ENCODE results near the gene ELP2. TPM values are rescaled to one million over a fixed set of nuclear protein-coding genes. Genes with fewer than 3 reads are reported as not detected.
"Not testable (repeated sequence)": the region's sequence is repeated elsewhere in the genome, so short reads cannot be mapped to it uniquely, and the experiment has no call there.

The ELP2 gene, protein sequence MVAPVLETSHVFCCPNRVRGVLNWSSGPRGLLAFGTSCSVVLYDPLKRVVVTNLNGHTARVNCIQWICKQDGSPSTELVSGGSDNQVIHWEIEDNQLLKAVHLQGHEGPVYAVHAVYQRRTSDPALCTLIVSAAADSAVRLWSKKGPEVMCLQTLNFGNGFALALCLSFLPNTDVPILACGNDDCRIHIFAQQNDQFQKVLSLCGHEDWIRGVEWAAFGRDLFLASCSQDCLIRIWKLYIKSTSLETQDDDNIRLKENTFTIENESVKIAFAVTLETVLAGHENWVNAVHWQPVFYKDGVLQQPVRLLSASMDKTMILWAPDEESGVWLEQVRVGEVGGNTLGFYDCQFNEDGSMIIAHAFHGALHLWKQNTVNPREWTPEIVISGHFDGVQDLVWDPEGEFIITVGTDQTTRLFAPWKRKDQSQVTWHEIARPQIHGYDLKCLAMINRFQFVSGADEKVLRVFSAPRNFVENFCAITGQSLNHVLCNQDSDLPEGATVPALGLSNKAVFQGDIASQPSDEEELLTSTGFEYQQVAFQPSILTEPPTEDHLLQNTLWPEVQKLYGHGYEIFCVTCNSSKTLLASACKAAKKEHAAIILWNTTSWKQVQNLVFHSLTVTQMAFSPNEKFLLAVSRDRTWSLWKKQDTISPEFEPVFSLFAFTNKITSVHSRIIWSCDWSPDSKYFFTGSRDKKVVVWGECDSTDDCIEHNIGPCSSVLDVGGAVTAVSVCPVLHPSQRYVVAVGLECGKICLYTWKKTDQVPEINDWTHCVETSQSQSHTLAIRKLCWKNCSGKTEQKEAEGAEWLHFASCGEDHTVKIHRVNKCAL
- total RNA-seq (10 to 100 TPM; 85.8 to 89.6 TPM), polyA plus RNA-seq (64.1 TPM)

DNA sequence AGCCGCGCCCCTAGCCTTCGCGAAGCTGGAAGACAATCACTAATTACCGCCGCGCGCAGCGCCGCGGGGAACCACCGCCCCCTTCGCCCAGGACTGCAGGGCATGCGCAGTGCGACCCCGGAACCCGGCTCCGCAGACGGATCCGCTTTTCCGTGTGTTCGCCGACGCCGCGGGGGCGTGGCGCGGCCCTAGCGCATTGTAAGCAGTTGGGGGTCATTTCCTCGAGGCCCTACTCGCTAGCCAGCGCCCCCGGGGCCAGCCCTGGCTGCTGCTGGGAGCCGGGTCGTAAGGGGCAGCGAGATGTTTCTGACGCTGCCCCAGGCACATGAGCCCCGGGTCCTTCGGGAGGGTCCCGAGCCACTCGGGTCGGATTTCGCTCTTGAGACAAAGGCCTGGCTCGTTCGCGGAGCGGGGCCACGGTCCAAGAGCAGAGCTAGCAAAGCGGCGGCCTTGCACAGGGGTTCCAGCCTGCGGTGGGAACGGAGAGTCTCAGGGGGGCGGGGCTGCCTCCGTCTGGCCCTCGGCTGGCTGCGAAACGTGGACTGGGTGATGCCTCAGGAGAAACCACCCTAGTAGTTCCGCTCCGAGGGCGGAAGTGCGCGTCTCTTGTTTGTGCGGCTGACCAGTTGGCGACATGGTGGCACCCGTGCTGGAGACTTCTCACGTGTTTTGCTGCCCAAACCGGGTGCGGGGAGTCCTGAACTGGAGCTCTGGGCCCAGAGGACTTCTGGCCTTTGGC lies at the start of gene ELP2, which contains the start of gene SLC39A6:
TSS of gene ELP2 (plus strand) at position 600 of the 739 bp plus-strand sequence. CDS start at position 635, 35 bp downstream.
TSS of gene SLC39A6 (minus strand) at position 41 of the 739 bp plus-strand sequence. CDS start 2,333 bp downstream, outside the sequence.
- Histone ChIP-seq H3K36me3 (ENCODE audit: insufficient read depth, low read length) (peaks cover 6% of the 10 kb centered on the region), H3K4me3 (ENCODE audit: low read length) (peak within 1 kb of the TSS; percentile 99), H3K27me3 (ENCODE audit: insufficient read depth, low read length, poor library complexity, severe bottlenecking) (no peaks in the 10 kb centered on the region), H3K4me1 (ENCODE audit: insufficient read depth, low read length) (peaks cover 48% of the 10 kb centered on the region), H3K9me3 (ENCODE audit: low read length) (no peaks in the 10 kb centered on the region), H3K27ac (ENCODE audit: low read depth, low read length) (peak within 1 kb of the TSS; percentile 99)
- Mint-ChIP-seq H3K27ac (peak within 1 kb of the TSS; percentile 95 to 100 (median 98)), H3K4me3 (peak within 1 kb of the TSS; percentile 95 to 100 (median 97)), H3K36me3 (peaks cover 0 to 48% (median 3%) of the 10 kb centered on the region in 3 donors), H3K4me1 (peaks cover 53 to 81% (median 81%) of the 10 kb centered on the region in 3 donors), H3K9me3 (no peaks in the 10 kb centered on the region), H3K27me3 (no peaks in the 10 kb centered on the region)
- DNase-seq = peak; percentile 93 to 96 (median 94)
- CTCF ChIA-PET = interaction anchor here (0.5 to 1.6 kb wide), 8 partner anchors 10 to 981 kb away, joined by 3 to 5 read pairs (median 3); no protein-coding TSS in a partner anchor
- POLR2A ChIA-PET = interaction anchor here (0.6 to 2.7 kb wide), 7 partner anchors 10 to 699 kb away, joined by 3 to 13 read pairs (median 6); partner anchors contain the start of genes INO80C, KIAA1328, MOCOS and RMP24

DNA sequence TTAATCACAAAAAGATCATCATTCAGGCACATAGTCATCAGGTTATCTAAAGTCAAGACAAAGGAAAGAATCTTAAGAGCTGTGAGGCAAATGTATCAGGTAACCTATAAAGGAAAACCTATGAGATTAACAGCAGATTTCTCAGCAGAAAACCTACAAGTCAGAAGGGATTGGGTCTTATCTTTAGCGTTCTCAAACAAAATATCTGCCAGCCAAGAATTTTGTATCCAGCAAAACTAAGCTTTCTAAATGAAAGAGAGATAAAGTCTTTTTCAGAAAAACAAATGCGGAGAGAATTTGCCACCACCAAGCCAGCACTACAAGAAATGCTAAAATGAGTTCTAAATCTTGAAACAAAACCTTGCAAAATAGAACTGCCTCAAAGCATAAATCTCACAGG lies 48.6 kb upstream of the ELP2 start:
- DNase-seq; H3K9me3 ChIP-seq (ENCODE audit: low read length); H3K4me1 Mint-ChIP-seq; H3K4me1 ChIP-seq (ENCODE audit: insufficient read depth, low read length); H3K27me3 ChIP-seq (ENCODE audit: insufficient read depth, low read length, poor library complexity, severe bottlenecking); H3K4me3 Mint-ChIP-seq; POLR2A ChIA-PET; H3K27ac Mint-ChIP-seq; H3K4me3 ChIP-seq (ENCODE audit: low read length); H3K36me3 ChIP-seq (ENCODE audit: insufficient read depth, low read length); H3K27ac ChIP-seq (ENCODE audit: low read depth, low read length): not testable (repeated sequence)
- peaks cover 0 to 29% (median 0%) of the 10 kb centered on the region in 3 donors for H3K36me3 Mint-ChIP-seq
- CTCF ChIA-PET = interaction anchor here (1.4 kb wide), 1 partner anchor 204 kb away, joined by 3 read pairs; no protein-coding TSS in a partner anchor
- peaks cover 4 to 23% of the 10 kb centered on the region in 2 donors for H3K27me3 Mint-ChIP-seq
- H3K9me3 Mint-ChIP-seq = peaks cover 9 to 21% (median 17%) of the 10 kb centered on the region in 5 donors

DNA sequence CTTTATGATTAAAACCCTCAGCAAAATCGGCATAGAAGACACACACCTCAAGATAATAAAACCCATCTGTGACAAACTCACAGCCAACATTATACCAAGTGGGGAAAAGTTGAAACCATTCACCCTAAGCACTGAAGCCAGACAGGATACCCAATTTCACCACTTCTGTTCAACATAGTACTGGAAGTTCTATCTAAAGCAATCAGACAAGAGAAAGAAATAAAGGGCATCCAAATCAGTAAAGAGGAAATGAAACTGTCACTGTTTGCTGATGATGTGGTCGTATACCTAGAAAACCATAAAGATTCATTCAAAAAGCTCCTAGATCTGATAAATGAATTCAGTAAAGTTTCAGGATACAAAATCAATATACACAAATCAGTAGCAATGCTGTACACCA lies 46.0 kb upstream of the ELP2 start:
- no peak overlapping the region for H3K27ac Mint-ChIP-seq
- peaks cover 9 to 20% (median 17%) of the 10 kb centered on the region in 5 donors for H3K9me3 Mint-ChIP-seq
- POLR2A ChIA-PET = no interaction called here

DNA sequence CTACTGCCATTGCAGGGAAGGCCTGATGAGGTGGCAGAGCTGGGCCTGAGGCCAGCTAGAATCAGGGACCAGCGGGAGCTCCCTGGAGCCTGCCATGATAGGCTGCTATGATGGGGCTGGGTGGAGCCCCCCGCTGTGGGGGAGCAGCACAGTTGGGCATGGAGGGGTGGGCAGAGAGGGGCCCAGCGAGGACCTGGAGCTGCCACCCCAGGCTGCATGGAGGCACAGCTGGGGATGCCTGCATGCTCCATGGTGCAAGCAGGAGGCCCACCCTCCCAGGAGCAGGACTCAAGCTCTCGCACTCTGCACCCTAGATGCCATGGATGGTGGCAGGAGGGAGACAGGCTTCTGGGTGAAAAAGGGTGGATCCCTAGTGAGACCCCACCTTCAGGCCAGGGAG lies 44.5 kb upstream of the ELP2 start:
- DNase-seq = no peak
- Mint-ChIP-seq H3K4me3 (no peak overlapping the region), H3K4me1 (peaks cover 0 to 2% (median 0%) of the 10 kb centered on the region in 3 donors), H3K27ac (no peak overlapping the region), H3K36me3 (peaks cover 0 to 22% (median 0%) of the 10 kb centered on the region in 3 donors), H3K9me3 (peaks cover 9 to 15% (median 15%) of the 10 kb centered on the region in 5 donors), H3K27me3 (peaks cover 2 to 10% of the 10 kb centered on the region in 2 donors)
- CTCF ChIA-PET = interaction anchor here (1.1 to 1.5 kb wide), 2 partner anchors 10 to 11 kb away, joined by 4 to 7 read pairs; no protein-coding TSS in a partner anchor
- H3K27ac ChIP-seq (ENCODE audit: low read depth, low read length) = no peak overlapping the region
- no peaks in the 10 kb centered on the region for H3K9me3 ChIP-seq (ENCODE audit: low read length)
- POLR2A ChIA-PET = no interaction called here
- no peak overlapping the region for H3K4me3 ChIP-seq (ENCODE audit: low read length)
- no peaks in the 10 kb centered on the region for H3K36me3 ChIP-seq (ENCODE audit: insufficient read depth, low read length)
- H3K27me3 ChIP-seq (ENCODE audit: insufficient read depth, low read length, poor library complexity, severe bottlenecking) = no peaks in the 10 kb centered on the region
- H3K4me1 ChIP-seq (ENCODE audit: insufficient read depth, low read length) = no peaks in the 10 kb centered on the region

More for the DNA sequence above, 46.0 kb upstream of the ELP2 start:
- CTCF ChIA-PET = interaction anchor here (1.5 kb wide), 1 partner anchor 12 kb away, joined by 4 read pairs; no protein-coding TSS in a partner anchor
- no peaks in the 10 kb centered on the region for H3K27me3 ChIP-seq (ENCODE audit: insufficient read depth, low read length, poor library complexity, severe bottlenecking)
- H3K27ac ChIP-seq (ENCODE audit: low read depth, low read length) = no peak overlapping the region
- no peaks in the 10 kb centered on the region for H3K4me1 ChIP-seq (ENCODE audit: insufficient read depth, low read length)
- Mint-ChIP-seq H3K4me3 (no peak overlapping the region), H3K36me3 (peaks cover 0 to 27% (median 0%) of the 10 kb centered on the region in 3 donors), H3K4me1 (peaks cover 0 to 2% (median 0%) of the 10 kb centered on the region in 3 donors), H3K27me3 (peaks cover 4 to 19% of the 10 kb centered on the region in 2 donors)
- no peak for DNase-seq
- H3K4me3 ChIP-seq (ENCODE audit: low read length) = no peak overlapping the region
- H3K9me3 ChIP-seq (ENCODE audit: low read length) = no peaks in the 10 kb centered on the region
- no peaks in the 10 kb centered on the region for H3K36me3 ChIP-seq (ENCODE audit: insufficient read depth, low read length)

DNA sequence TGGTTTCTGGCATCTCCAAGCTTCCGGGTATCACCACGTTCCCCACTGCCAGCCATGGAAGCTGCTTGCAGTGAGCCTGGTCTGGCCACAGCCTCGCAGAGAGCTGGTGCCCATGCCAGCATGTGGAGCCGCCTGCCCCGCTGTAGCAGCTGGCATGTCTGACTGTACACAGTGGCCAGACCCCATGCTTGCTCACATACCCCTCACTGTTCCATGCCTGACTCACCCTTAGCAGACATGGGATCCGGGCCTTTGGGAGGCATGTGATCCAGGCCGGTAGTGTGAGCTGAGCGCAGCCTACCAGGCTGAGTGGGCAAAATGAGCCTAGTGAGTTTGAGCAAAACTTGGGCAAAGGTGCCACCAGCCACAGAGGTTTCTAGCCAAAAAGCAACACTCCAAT lies 43.5 kb upstream of the ELP2 start:
- ChIA-PET CTCF (interaction anchor here (1.1 kb wide), 1 partner anchor 9 kb away, joined by 7 read pairs; no protein-coding TSS in a partner anchor), POLR2A (no interaction called here)
- H3K27me3 ChIP-seq (ENCODE audit: insufficient read depth, low read length, poor library complexity, severe bottlenecking) = no peaks in the 10 kb centered on the region
- H3K4me3 Mint-ChIP-seq = no peak overlapping the region
- H3K4me3 ChIP-seq (ENCODE audit: low read length) = no peak overlapping the region
- H3K27me3 Mint-ChIP-seq = peaks cover 2 to 5% of the 10 kb centered on the region in 2 donors
- H3K4me1 ChIP-seq (ENCODE audit: insufficient read depth, low read length) = no peaks in the 10 kb centered on the region
- no peak for DNase-seq
- H3K4me1 Mint-ChIP-seq = peaks cover 0 to 2% (median 0%) of the 10 kb centered on the region in 3 donors
- H3K36me3 ChIP-seq (ENCODE audit: insufficient read depth, low read length) = no peaks in the 10 kb centered on the region
- H3K9me3 Mint-ChIP-seq = peaks cover 4 to 5% (median 5%) of the 10 kb centered on the region in 5 donors
- no peak overlapping the region for H3K27ac ChIP-seq (ENCODE audit: low read depth, low read length)
- H3K36me3 Mint-ChIP-seq = peaks cover 0 to 12% (median 0%) of the 10 kb centered on the region in 3 donors
- no peaks in the 10 kb centered on the region for H3K9me3 ChIP-seq (ENCODE audit: low read length)
- H3K27ac Mint-ChIP-seq = no peak overlapping the region

DNA sequence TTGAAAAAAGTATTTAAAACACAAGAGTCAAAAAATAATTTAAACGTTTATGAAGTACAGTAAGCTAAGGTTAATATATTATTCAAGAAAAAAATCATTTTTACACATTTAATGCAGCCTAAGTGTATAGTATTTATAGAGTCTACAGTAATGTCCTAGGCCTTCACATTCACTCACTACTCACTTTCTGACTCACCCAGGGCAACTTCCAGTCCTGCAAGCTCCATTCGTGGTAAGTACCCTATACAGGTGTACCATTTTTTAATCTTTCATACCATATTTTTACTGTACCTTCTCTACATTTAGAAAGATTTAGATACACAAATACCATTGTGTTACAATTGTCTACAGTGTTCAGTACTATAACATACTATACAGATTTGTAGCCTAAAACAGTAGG lies 41.4 kb upstream of the ELP2 start:
- no peaks in the 10 kb centered on the region for H3K36me3 ChIP-seq (ENCODE audit: insufficient read depth, low read length)
- ChIA-PET POLR2A (no interaction called here), CTCF (no interaction called here)

DNA sequence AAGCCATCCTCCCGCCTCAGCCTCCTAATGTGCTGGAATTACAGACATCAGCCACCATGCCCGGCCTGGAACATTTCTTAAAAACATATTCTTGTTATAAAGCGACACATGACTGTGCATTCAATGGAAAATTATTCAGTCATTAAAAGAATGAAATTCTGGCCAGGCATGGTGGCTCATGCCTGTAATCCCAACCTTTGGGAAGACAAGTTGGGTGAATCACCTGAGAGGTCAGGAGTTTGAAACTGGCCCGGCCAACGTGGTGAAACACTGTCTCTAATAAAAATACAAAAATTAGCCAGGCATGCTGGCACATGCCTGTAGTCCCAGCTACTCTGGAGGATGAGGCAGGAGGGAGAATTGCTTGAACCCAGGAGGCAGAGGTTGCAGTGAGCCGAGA lies 40.7 kb upstream of the ELP2 start:
- H3K36me3 Mint-ChIP-seq = peaks cover 0 to 7% (median 0%) of the 10 kb centered on the region in 3 donors
- H3K27ac ChIP-seq (ENCODE audit: low read depth, low read length) = no peak overlapping the region

More for the DNA sequence above, 41.4 kb upstream of the ELP2 start:
- Mint-ChIP-seq H3K36me3 (peaks cover 0 to 7% (median 0%) of the 10 kb centered on the region in 3 donors), H3K4me3 (no peak overlapping the region), H3K27me3 (peaks cover 0 to 3% of the 10 kb centered on the region in 2 donors), H3K27ac (no peak overlapping the region), H3K4me1 (peaks cover 9 to 13% (median 9%) of the 10 kb centered on the region in 3 donors), H3K9me3 (no peaks in the 10 kb centered on the region)
- Histone ChIP-seq H3K27ac (ENCODE audit: low read depth, low read length) (no peak overlapping the region), H3K4me3 (ENCODE audit: low read length) (no peak overlapping the region), H3K9me3 (ENCODE audit: low read length) (no peaks in the 10 kb centered on the region), H3K4me1 (ENCODE audit: insufficient read depth, low read length) (no peaks in the 10 kb centered on the region), H3K27me3 (ENCODE audit: insufficient read depth, low read length, poor library complexity, severe bottlenecking) (no peaks in the 10 kb centered on the region)
- DNase-seq = no peak

More for the DNA sequence above, 40.7 kb upstream of the ELP2 start:
- POLR2A ChIA-PET = no interaction called here
- Mint-ChIP-seq H3K27me3 (peaks cover 0 to 4% of the 10 kb centered on the region in 2 donors), H3K9me3 (no peaks in the 10 kb centered on the region), H3K4me3 (no peak overlapping the region), H3K27ac (no peak overlapping the region), H3K4me1 (peaks cover 12 to 15% (median 12%) of the 10 kb centered on the region in 3 donors)
- no peak for DNase-seq
- H3K4me3 ChIP-seq (ENCODE audit: low read length) = no peak overlapping the region
- H3K27me3 ChIP-seq (ENCODE audit: insufficient read depth, low read length, poor library complexity, severe bottlenecking) = no peaks in the 10 kb centered on the region
- no peaks in the 10 kb centered on the region for H3K36me3 ChIP-seq (ENCODE audit: insufficient read depth, low read length)
- CTCF ChIA-PET = no interaction called here
- no peaks in the 10 kb centered on the region for H3K4me1 ChIP-seq (ENCODE audit: insufficient read depth, low read length)
- no peaks in the 10 kb centered on the region for H3K9me3 ChIP-seq (ENCODE audit: low read length)

Measured in CD8-positive, alpha-beta memory T cell (primary cell).